ENCODE data around the gene UQCRC1.
A peak's percentile ranks its signal among the peaks of the same experiment; 100 is the strongest.

Gene UQCRC1

DNA sequence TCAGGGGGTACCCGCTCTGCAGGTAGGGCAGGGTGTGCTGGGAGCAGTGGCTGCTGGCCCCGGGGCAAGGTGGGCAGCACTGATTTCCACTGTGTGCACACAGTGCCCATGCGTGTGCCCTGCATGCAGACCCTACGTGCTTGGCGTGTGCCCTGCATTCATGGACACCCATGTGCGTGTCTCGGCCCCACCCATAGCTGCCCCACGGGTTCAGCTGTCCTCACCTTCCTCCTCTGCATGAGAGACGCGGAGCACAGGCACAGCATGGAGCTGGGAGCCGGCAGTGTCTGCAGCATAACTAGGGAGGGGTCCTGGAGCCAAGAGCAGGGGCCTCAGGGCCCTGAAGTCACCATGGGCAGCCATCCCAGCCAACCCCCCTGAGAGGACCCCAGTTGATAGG lies 44.3 kb downstream of the UQCRC1 start:
- DNase-seq (ENCODE audit: low read depth) = no peak
- no peak overlapping the region for H3K4me3 ChIP-seq (ENCODE audit: control insufficient read depth, low read depth, low read length)
- TF ChIP-seq, protein P1, sequence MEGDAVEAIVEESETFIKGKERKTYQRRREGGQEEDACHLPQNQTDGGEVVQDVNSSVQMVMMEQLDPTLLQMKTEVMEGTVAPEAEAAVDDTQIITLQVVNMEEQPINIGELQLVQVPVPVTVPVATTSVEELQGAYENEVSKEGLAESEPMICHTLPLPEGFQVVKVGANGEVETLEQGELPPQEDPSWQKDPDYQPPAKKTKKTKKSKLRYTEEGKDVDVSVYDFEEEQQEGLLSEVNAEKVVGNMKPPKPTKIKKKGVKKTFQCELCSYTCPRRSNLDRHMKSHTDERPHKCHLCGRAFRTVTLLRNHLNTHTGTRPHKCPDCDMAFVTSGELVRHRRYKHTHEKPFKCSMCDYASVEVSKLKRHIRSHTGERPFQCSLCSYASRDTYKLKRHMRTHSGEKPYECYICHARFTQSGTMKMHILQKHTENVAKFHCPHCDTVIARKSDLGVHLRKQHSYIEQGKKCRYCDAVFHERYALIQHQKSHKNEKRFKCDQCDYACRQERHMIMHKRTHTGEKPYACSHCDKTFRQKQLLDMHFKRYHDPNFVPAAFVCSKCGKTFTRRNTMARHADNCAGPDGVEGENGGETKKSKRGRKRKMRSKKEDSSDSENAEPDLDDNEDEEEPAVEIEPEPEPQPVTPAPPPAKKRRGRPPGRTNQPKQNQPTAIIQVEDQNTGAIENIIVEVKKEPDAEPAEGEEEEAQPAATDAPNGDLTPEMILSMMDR (conservative IDR thresholded peaks at IDR 0.05; ENCODE audit: control insufficient read depth, insufficient read depth, low read depth, low read length) = no peak

- no peak for DNase-seq (ENCODE audit: low read depth)
- TF ChIP-seq, protein P1 (conservative IDR thresholded peaks at IDR 0.05; ENCODE audit: control insufficient read depth, insufficient read depth, low read depth, low read length) = no peak
- no peak overlapping the region for H3K4me3 ChIP-seq (ENCODE audit: control insufficient read depth, low read depth, low read length)
Observed at GRCh38 chr3:48564667-48565066, 44.8 kb downstream of the UQCRC1 start.

- peak; percentile 70 for DNase-seq (ENCODE audit: low read depth)
- no peak overlapping the region for H3K4me3 ChIP-seq (ENCODE audit: control insufficient read depth, low read depth, low read length)
- TF ChIP-seq, protein P1 (conservative IDR thresholded peaks at IDR 0.05; ENCODE audit: control insufficient read depth, insufficient read depth, low read depth, low read length) = no peak
Observed at GRCh38 chr3:48564022-48564421, 45.4 kb downstream of the UQCRC1 start.

DNA sequence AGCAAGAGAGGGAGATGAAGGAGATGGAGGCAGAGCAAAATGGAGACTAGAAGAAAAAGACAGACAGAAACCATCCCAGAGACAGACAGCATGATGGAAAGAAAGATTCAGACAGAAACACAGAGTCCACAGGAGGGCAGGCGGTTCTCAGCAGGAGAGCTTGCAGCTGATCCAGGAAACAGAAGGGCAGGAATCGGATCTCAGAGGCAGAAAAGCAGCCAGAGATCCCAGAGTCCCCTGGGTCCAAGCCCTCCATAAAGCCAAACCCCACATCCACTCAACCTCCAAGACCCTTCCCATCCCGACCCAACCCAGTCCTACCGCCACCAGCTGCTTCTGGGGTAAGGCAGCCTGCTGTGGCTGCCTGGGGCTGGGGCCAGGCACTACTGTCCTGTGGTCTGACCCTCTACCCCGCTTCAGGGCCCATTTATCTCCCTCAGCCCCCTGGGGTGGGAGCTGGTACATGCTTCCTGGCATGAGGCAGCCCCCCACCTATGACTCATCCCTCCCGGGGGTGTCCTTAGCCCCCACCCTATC lies 46.0 kb downstream of the UQCRC1 start, which contains the start of gene UCN2:
TSS of gene UCN2 (minus strand) at position 400 of the 537 bp plus-strand sequence. CDS start 657 bp downstream, outside the sequence.
- H3K4me3 ChIP-seq (ENCODE audit: control insufficient read depth, low read depth, low read length) = no peak within 1 kb of the TSS
- DNase-seq (ENCODE audit: low read depth) = peak; percentile 48
- TF ChIP-seq, protein P1 (conservative IDR thresholded peaks at IDR 0.05; ENCODE audit: control insufficient read depth, insufficient read depth, low read depth, low read length) = peak; percentile 21

DNA sequence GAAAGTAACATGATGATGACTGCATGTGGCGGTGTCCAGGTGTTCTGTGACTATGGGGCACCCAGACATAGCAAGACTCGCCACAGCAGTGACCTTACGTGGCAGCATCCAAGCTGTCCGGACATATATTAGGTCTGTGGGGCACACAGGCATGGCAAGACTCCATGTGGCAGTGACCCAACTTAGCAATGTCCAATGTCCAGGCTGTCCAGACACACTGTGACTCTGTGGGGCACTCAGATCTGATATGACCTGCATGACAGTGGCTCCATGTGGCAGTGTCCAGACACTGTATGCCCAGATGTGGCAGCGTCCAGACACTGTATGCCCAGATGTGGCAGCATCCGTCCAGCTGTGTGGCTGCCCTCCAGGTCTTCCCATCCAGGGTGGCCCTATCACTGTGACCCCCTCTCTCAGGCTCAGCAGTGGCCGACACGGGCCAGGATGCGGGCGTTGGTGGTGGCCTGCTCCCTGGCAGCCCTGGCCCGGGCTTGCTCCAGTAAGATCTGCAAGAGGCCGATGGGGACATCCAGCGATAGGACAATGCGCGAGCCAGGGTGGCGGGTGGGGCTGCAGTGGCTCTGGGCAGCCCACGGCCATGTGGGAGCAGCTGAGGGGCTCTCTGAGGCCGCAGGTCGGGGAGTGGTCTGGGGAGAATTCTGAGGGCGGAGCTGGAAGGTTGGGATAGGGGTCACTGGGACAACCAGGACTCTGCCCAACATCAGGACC lies 46.9 kb downstream of the UQCRC1 start:
- TF ChIP-seq, protein P1 (conservative IDR thresholded peaks at IDR 0.05; ENCODE audit: control insufficient read depth, insufficient read depth, low read depth, low read length) = no peak
- no peak overlapping the region for H3K4me3 ChIP-seq (ENCODE audit: control insufficient read depth, low read depth, low read length)
- no peak for DNase-seq (ENCODE audit: low read depth)

GRCh38 chr3:48561045-48561736 lies 48.3 kb downstream of the UQCRC1 start:
- DNase-seq (ENCODE audit: low read depth) = peak; percentile 66
- TF ChIP-seq, protein P1 (conservative IDR thresholded peaks at IDR 0.05; ENCODE audit: control insufficient read depth, insufficient read depth, low read depth, low read length) = peak; percentile 33
- no peak overlapping the region for H3K4me3 ChIP-seq (ENCODE audit: control insufficient read depth, low read depth, low read length)

Data from fibroblast of mammary gland (primary cell).